ENCODE data around the gene ZNF664.

DNA sequence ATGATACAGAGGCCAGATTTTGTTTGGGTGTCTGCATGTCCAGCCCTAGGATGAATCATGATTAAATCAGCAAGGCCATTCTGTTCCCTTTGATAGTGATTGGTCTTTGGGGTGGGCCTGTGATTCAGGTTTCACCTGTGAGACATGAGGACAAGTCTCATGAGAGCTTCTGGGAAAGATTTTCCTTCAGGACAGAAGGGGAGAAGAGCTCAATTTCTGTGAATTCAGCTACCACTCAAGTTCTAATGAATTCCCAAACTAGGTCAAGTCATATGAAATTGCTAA, 73.4 kb downstream of the ZNF664 start:
- TF ChIP-seq, protein P1, sequence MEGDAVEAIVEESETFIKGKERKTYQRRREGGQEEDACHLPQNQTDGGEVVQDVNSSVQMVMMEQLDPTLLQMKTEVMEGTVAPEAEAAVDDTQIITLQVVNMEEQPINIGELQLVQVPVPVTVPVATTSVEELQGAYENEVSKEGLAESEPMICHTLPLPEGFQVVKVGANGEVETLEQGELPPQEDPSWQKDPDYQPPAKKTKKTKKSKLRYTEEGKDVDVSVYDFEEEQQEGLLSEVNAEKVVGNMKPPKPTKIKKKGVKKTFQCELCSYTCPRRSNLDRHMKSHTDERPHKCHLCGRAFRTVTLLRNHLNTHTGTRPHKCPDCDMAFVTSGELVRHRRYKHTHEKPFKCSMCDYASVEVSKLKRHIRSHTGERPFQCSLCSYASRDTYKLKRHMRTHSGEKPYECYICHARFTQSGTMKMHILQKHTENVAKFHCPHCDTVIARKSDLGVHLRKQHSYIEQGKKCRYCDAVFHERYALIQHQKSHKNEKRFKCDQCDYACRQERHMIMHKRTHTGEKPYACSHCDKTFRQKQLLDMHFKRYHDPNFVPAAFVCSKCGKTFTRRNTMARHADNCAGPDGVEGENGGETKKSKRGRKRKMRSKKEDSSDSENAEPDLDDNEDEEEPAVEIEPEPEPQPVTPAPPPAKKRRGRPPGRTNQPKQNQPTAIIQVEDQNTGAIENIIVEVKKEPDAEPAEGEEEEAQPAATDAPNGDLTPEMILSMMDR (IDR thresholded peaks at IDR 0.05) = no peak
- no peak for TF ChIP-seq POLR2A (IDR thresholded peaks at IDR 0.05)

Measured in esophagus squamous epithelium (tissue), 4 donors.